ENCODE measurements around the gene NHS.

DNA sequence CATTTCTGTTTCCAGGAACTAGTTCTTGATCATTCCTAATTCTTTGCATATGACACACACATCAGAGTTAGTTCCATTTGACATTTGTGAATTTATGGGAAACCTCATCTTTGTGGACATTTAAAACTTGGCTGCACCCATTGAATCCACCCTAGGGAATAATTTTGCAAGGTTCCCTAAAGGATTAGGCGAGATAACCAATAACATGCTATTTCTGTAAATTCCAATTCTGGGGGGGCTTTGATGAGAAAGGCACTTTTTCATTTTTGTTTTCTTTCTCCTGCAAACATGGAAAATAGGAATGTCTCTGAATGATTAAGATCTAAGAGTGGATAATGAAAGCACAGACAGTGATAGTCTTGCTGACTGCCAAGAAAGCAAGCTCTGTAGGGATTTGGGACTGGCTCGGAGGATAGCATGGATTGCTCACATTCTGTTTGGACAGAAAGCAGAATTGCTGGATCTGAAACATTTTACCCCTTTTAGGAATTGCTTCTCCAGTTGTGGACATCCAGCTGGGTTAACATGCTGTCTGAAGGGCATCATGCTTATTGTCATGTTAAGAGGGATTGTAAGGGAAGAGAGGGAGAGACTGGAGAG lies 145.1 kb downstream of the NHS start:
- TF ChIP-seq POLR2AphosphoS5 (IDR thresholded peaks at IDR 0.05; ENCODE audit: low read depth, low read length) (no peak), SIN3A (IDR thresholded peaks at IDR 0.05; ENCODE audit: borderline replicate concordance, insufficient read depth, low read length) (no peak), TAF1 (IDR thresholded peaks at IDR 0.05; ENCODE audit: borderline replicate concordance, insufficient read depth, low read length) (no peak), FOXP2 (optimal IDR thresholded peaks at IDR 0.05; ENCODE audit: borderline replicate concordance, extremely low read depth, extremely low read length, insufficient read depth) (no peak)
- TF ChIP-seq, protein P1, sequence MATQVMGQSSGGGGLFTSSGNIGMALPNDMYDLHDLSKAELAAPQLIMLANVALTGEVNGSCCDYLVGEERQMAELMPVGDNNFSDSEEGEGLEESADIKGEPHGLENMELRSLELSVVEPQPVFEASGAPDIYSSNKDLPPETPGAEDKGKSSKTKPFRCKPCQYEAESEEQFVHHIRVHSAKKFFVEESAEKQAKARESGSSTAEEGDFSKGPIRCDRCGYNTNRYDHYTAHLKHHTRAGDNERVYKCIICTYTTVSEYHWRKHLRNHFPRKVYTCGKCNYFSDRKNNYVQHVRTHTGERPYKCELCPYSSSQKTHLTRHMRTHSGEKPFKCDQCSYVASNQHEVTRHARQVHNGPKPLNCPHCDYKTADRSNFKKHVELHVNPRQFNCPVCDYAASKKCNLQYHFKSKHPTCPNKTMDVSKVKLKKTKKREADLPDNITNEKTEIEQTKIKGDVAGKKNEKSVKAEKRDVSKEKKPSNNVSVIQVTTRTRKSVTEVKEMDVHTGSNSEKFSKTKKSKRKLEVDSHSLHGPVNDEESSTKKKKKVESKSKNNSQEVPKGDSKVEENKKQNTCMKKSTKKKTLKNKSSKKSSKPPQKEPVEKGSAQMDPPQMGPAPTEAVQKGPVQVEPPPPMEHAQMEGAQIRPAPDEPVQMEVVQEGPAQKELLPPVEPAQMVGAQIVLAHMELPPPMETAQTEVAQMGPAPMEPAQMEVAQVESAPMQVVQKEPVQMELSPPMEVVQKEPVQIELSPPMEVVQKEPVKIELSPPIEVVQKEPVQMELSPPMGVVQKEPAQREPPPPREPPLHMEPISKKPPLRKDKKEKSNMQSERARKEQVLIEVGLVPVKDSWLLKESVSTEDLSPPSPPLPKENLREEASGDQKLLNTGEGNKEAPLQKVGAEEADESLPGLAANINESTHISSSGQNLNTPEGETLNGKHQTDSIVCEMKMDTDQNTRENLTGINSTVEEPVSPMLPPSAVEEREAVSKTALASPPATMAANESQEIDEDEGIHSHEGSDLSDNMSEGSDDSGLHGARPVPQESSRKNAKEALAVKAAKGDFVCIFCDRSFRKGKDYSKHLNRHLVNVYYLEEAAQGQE (IDR thresholded peaks at IDR 0.05; ENCODE audit: insufficient read depth in 1 of 2, low read depth in 2 of 2, low read length in 2 of 2): no peak

Data from PFSK-1 (cell line).